ENCODE measurements around the gene MYO1H. TPM values are rescaled to one million over a fixed set of nuclear protein-coding genes. Genes with fewer than 3 reads are reported as not detected.

The MYO1H gene
- total and polyA plus RNA-seq, 2 of the 8 experiments (the other 6 are each of a cell fraction or from before 2014, with no cell fraction given) = 0.03 TPM; not detected in 1

DNA sequence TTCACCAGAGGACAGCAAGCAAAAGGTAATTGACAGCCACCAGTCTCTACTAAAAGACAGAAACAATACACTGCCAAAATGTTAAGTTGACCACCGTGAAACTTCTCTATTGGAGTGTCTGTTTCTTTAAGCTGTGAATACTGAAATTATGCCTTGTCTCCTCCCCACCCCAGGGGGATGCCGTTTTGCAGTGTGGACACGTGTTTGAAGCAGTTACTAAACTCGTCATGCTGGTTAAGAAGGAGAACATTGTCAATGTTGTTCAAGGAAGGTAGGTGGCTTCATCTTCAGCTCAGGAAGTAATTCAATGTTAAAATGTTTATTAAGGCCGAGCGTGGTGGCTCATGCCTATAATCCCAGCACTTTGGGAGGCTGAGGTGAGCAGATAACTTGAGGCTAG lies 96.6 kb downstream of the MYO1H start (continued):
- TF ChIP-seq, protein P1, sequence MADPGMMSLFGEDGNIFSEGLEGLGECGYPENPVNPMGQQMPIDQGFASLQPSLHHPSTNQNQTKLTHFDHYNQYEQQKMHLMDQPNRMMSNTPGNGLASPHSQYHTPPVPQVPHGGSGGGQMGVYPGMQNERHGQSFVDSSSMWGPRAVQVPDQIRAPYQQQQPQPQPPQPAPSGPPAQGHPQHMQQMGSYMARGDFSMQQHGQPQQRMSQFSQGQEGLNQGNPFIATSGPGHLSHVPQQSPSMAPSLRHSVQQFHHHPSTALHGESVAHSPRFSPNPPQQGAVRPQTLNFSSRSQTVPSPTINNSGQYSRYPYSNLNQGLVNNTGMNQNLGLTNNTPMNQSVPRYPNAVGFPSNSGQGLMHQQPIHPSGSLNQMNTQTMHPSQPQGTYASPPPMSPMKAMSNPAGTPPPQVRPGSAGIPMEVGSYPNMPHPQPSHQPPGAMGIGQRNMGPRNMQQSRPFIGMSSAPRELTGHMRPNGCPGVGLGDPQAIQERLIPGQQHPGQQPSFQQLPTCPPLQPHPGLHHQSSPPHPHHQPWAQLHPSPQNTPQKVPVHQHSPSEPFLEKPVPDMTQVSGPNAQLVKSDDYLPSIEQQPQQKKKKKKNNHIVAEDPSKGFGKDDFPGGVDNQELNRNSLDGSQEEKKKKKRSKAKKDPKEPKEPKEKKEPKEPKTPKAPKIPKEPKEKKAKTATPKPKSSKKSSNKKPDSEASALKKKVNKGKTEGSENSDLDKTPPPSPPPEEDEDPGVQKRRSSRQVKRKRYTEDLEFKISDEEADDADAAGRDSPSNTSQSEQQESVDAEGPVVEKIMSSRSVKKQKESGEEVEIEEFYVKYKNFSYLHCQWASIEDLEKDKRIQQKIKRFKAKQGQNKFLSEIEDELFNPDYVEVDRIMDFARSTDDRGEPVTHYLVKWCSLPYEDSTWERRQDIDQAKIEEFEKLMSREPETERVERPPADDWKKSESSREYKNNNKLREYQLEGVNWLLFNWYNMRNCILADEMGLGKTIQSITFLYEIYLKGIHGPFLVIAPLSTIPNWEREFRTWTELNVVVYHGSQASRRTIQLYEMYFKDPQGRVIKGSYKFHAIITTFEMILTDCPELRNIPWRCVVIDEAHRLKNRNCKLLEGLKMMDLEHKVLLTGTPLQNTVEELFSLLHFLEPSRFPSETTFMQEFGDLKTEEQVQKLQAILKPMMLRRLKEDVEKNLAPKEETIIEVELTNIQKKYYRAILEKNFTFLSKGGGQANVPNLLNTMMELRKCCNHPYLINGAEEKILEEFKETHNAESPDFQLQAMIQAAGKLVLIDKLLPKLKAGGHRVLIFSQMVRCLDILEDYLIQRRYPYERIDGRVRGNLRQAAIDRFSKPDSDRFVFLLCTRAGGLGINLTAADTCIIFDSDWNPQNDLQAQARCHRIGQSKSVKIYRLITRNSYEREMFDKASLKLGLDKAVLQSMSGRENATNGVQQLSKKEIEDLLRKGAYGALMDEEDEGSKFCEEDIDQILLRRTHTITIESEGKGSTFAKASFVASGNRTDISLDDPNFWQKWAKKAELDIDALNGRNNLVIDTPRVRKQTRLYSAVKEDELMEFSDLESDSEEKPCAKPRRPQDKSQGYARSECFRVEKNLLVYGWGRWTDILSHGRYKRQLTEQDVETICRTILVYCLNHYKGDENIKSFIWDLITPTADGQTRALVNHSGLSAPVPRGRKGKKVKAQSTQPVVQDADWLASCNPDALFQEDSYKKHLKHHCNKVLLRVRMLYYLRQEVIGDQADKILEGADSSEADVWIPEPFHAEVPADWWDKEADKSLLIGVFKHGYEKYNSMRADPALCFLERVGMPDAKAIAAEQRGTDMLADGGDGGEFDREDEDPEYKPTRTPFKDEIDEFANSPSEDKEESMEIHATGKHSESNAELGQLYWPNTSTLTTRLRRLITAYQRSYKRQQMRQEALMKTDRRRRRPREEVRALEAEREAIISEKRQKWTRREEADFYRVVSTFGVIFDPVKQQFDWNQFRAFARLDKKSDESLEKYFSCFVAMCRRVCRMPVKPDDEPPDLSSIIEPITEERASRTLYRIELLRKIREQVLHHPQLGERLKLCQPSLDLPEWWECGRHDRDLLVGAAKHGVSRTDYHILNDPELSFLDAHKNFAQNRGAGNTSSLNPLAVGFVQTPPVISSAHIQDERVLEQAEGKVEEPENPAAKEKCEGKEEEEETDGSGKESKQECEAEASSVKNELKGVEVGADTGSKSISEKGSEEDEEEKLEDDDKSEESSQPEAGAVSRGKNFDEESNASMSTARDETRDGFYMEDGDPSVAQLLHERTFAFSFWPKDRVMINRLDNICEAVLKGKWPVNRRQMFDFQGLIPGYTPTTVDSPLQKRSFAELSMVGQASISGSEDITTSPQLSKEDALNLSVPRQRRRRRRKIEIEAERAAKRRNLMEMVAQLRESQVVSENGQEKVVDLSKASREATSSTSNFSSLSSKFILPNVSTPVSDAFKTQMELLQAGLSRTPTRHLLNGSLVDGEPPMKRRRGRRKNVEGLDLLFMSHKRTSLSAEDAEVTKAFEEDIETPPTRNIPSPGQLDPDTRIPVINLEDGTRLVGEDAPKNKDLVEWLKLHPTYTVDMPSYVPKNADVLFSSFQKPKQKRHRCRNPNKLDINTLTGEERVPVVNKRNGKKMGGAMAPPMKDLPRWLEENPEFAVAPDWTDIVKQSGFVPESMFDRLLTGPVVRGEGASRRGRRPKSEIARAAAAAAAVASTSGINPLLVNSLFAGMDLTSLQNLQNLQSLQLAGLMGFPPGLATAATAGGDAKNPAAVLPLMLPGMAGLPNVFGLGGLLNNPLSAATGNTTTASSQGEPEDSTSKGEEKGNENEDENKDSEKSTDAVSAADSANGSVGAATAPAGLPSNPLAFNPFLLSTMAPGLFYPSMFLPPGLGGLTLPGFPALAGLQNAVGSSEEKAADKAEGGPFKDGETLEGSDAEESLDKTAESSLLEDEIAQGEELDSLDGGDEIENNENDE (IDR thresholded peaks at IDR 0.05; ENCODE audit: insufficient replicate concordance, low read length) = no peak
